Sigmoid colon (tissue), 3 donors: ENCODE measurements around the gene ARF3.

Experiments
- CTCF ChIP-seq, 4 experiments: fragments of 450-650 bp in 3 of 4; fragments of 200-600 bp in 1 of 4; IDR thresholded peaks; one replicate each; pipeline ENCODE4 v1.5.1; 2016 to 2019; ENCODE audit warnings: antibody characterized with exemption in 4 of 4, mild to moderate bottlenecking in 3 of 4, moderate library complexity in 2 of 4
- POLR2A ChIP-seq, 2 donors: fragments of 450-650 bp; IDR thresholded peaks; one replicate each; pipeline ENCODE4 v1.6.1; 2016; ENCODE audit warnings: antibody characterized with exemption in 2 of 2, mild to moderate bottlenecking in 2 of 2, moderate library complexity in 2 of 2

GRCh38 chr12:48961331-48961730 lies 4.0 kb upstream of the ARF3 start:
- TF ChIP-seq POLR2A (IDR thresholded peaks at IDR 0.05) (no peak), CTCF (IDR thresholded peaks at IDR 0.05) (no peak)
